Measurements from ENCODE around the gene LBR. TPM values are rescaled to one million over a fixed set of nuclear protein-coding genes. Genes with fewer than 3 reads are reported as not detected.
A peak's percentile ranks its signal among the peaks of the same experiment; 100 is the strongest.

LBR gene
- total and polyA plus RNA-seq, 11 donors, result 4.3 to 37.8 (median 8.2) TPM

DNA sequence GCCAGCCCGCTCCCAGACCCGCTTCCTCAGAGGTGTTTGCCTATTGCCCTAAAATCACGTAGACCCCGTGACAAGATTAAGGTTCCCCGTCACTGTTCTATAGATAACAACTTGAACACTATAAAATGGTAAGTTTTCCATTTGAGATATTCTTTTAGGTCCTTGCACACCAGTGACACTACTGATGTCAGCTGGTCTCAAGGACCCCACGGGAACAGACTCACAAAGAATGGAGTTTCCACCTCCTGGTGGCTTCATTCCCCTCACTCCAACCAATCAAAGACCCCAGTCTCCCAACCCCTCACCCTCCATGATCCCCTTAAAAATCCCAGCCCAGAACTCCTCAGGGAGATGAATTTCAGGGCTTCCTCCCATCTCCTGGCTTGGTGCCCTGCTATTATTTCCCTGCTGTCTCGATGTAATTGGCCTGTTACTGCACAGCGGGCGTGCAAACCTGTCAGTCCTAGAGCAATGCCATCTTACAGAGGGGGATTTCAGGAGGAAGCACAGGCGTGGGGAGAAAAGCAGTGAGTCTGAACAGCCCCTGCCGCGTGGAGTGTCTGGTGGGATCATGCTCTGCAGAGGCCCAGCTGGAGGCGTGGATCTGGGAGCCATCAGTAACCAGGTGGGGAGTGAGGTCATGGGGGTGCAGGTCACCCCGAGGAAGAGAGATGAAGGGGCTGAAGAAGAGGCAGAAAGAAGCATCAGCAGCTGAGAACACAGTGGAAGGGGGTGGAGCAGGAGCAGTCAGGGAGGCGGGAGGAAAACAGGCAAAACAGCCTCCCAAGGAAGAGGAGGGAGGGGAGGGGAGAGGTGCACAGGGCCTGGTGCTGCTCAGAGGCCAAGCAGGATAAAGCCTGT lies 35.1 kb upstream of the LBR start:
- intact Hi-C loops (cut with DNase I), result no loop called here
- no peaks in the 10 kb centered on the region for H3K9me3 ChIP-seq
- ATAC-seq (no peak), DNase-seq (no peak)
- no peak for TF ChIP-seq POLR2A (IDR thresholded peaks at IDR 0.05)
- TF ChIP-seq, protein P1, sequence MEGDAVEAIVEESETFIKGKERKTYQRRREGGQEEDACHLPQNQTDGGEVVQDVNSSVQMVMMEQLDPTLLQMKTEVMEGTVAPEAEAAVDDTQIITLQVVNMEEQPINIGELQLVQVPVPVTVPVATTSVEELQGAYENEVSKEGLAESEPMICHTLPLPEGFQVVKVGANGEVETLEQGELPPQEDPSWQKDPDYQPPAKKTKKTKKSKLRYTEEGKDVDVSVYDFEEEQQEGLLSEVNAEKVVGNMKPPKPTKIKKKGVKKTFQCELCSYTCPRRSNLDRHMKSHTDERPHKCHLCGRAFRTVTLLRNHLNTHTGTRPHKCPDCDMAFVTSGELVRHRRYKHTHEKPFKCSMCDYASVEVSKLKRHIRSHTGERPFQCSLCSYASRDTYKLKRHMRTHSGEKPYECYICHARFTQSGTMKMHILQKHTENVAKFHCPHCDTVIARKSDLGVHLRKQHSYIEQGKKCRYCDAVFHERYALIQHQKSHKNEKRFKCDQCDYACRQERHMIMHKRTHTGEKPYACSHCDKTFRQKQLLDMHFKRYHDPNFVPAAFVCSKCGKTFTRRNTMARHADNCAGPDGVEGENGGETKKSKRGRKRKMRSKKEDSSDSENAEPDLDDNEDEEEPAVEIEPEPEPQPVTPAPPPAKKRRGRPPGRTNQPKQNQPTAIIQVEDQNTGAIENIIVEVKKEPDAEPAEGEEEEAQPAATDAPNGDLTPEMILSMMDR (IDR thresholded peaks at IDR 0.05), result no peak
- no peak overlapping the region for H3K4me3 ChIP-seq
- H3K4me1 ChIP-seq, result peaks cover 0 to 72% (median 24%) of the 10 kb centered on the region in 12 donors
- no peaks in the 10 kb centered on the region for H3K36me3 ChIP-seq
- WGBS, 4 donors, result 45 to 58% (median 51%) methylated on average over 15 of the region's 15 CpGs
- no peaks in the 10 kb centered on the region for H3K27me3 ChIP-seq
- H3K27ac ChIP-seq, result peak overlapping the region in 1 of 12 donors; percentile 90

DNA sequence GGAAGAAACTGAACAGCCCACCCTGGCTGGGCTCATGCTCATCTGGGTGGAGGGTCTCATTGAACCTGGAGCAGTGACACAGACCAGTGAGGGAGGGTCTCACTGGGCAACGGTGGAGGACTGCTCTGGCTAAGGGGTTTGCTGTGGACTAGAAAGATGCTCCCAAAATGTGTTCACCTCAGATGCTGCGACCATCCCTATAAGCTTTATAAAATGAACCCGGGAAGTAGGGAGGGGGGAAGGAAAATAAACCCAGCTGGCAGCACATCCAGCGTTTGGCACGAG lies 34.5 kb upstream of the LBR start:
- H3K27me3 ChIP-seq, result no peaks in the 10 kb centered on the region
- TF ChIP-seq POLR2A (IDR thresholded peaks at IDR 0.05), result no peak
- TF ChIP-seq, protein P1 (IDR thresholded peaks at IDR 0.05), result no peak
- H3K4me3 ChIP-seq, result no peak overlapping the region
- H3K4me1 ChIP-seq, result peaks cover 0 to 67% (median 20%) of the 10 kb centered on the region in 12 donors
- 40 to 57% (median 49%) methylated on average over 5 of the region's 5 CpGs for WGBS, 4 donors
- no peak for DNase-seq
- ATAC-seq, result no peak
- peak overlapping the region in 1 of 12 donors; percentile 90 for H3K27ac ChIP-seq
- intact Hi-C loops (cut with DNase I), result no loop called here
- no peaks in the 10 kb centered on the region for H3K9me3 ChIP-seq
- no peaks in the 10 kb centered on the region for H3K36me3 ChIP-seq

GRCh38 chr1:225461533-225462428 lies 33.9 kb upstream of the LBR start:
- TF ChIP-seq POLR2A (IDR thresholded peaks at IDR 0.05), result no peak
- H3K27me3 ChIP-seq, result no peaks in the 10 kb centered on the region
- intact Hi-C loops (cut with DNase I), result no loop called here
- DNase-seq (no peak), ATAC-seq (peak in 2 of 4 donors; percentile 23 to 36)
- H3K9me3 ChIP-seq, result no peaks in the 10 kb centered on the region
- peaks cover 0 to 61% (median 14%) of the 10 kb centered on the region in 12 donors for H3K4me1 ChIP-seq
- H3K27ac ChIP-seq, result peak overlapping the region in 1 of 12 donors; percentile 90
- H3K4me3 ChIP-seq, result no peak overlapping the region
- H3K36me3 ChIP-seq, result no peaks in the 10 kb centered on the region
- WGBS, 4 donors, result 76 to 81% (median 78%) methylated on average over 17 to 19 of the region's 19 CpGs

GRCh38 chr1:225460737-225461532 lies 33.1 kb upstream of the LBR start:
- intact Hi-C loops (cut with DNase I), result no loop called here
- 83 to 89% (median 84%) methylated on average over 8 of the region's 8 CpGs for WGBS, 4 donors
- Histone ChIP-seq H3K27me3 (no peaks in the 10 kb centered on the region), H3K4me1 (peaks cover 0 to 53% (median 14%) of the 10 kb centered on the region in 12 donors), H3K9me3 (no peaks in the 10 kb centered on the region), H3K27ac (peak overlapping the region in 3 of 12 donors; percentile 19 to 90 (median 52)), H3K36me3 (no peaks in the 10 kb centered on the region), H3K4me3 (no peak overlapping the region)
- no peak for ATAC-seq
- DNase-seq, result no peak
- no peak for TF ChIP-seq POLR2A (IDR thresholded peaks at IDR 0.05)
- TF ChIP-seq, protein P1 (IDR thresholded peaks at IDR 0.05), result no peak

Data from heart left ventricle (tissue), 16 donors.